Fibroblast of mammary gland (primary cell): ENCODE measurements around the gene MISP.

Experiments
- DNase-seq: peaks from one replicate; pipeline ENCODE4 v3.0.0-alpha.2; 2010; ENCODE audit warnings: low read depth
- H3K4me3 ChIP-seq: 2 replicates; pipeline ENCODE4 v1.5.1; 2011; ENCODE audit warnings: low read depth, mild to moderate bottlenecking, low read length, moderate library complexity; ENCODE audit not compliant: control insufficient read depth
- CTCF ChIP-seq: conservative IDR thresholded peaks from 2 replicates; pipeline ENCODE4 v1.5.1; 2011; ENCODE audit warnings: low read depth, low read length, inconsistent platforms; ENCODE audit not compliant: control insufficient read depth, insufficient read depth

Gene MISP

GRCh38 chr19:804419-805165 lies 53.7 kb downstream of the MISP start:
- no peak for TF ChIP-seq CTCF
- no peak for DNase-seq
- H3K4me3 ChIP-seq: no peak overlapping the region

GRCh38 chr19:805166-805551 lies 54.2 kb downstream of the MISP start:
- no peak overlapping the region for H3K4me3 ChIP-seq
- no peak for DNase-seq
- TF ChIP-seq CTCF: no peak

GRCh38 chr19:805600-806550 lies 55.0 kb downstream of the MISP start:
- TF ChIP-seq CTCF: no peak
- H3K4me3 ChIP-seq: no peak overlapping the region
- DNase-seq: no peak

- H3K4me3 ChIP-seq: no peak overlapping the region
- no peak for TF ChIP-seq CTCF
- no peak for DNase-seq
These were observed 56.0 kb downstream of the MISP start for GRCh38 chr19:806815-807421.

- TF ChIP-seq CTCF: no peak
- DNase-seq: no peak
- no peak overlapping the region for H3K4me3 ChIP-seq
These were observed 56.9 kb downstream of the MISP start for GRCh38 chr19:807627-808422.

GRCh38 chr19:808423-808775 lies 57.5 kb downstream of the MISP start:
- no peak for TF ChIP-seq CTCF
- no peak for DNase-seq
- no peak overlapping the region for H3K4me3 ChIP-seq
